Measurements from ENCODE around the gene IGSF8. TPM values are rescaled to one million over a fixed set of nuclear protein-coding genes. Genes with fewer than 3 reads are reported as not detected.
"Not testable (repeated sequence)": the region's sequence is repeated elsewhere in the genome, so short reads cannot be mapped to it uniquely, and the experiment has no call there.

The IGSF8 gene
- total RNA-seq, 4 donors from 2014 or later: 5.4 to 41.4 (median 26.9) TPM

DNA sequence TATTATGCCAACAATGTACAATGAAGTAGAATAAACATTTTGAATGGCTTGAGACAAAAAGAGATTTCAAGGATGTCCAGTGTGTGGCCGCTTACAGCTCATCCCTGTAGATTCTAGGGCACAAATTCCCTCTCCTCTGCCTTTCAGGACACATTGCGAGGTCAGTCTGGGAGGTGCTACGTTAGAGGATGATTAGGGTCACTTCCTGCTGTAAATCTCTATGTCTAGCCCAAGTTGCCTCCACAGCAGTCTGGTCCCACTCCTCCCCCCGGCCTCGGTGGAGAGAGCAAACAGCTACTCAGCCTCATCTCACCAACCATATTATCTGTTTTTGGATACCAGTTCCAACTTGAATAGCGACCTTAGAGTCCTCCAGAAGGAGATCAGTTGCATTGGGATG lies 45.5 kb downstream of the IGSF8 start:
- no peak overlapping the region for H3K27ac ChIP-seq
- no peaks in the 10 kb centered on the region for H3K36me3 ChIP-seq
- H3K4me1 ChIP-seq: no peaks in the 10 kb centered on the region
- intact Hi-C loops (cut with DNase I; ENCODE audit: low total_unique reads): no loop called here
- no peak overlapping the region for H3K4me3 ChIP-seq
- no peaks in the 10 kb centered on the region for H3K27me3 ChIP-seq
- TF ChIP-seq POLR2A (IDR thresholded peaks at IDR 0.05): no peak
- TF ChIP-seq, protein P1, sequence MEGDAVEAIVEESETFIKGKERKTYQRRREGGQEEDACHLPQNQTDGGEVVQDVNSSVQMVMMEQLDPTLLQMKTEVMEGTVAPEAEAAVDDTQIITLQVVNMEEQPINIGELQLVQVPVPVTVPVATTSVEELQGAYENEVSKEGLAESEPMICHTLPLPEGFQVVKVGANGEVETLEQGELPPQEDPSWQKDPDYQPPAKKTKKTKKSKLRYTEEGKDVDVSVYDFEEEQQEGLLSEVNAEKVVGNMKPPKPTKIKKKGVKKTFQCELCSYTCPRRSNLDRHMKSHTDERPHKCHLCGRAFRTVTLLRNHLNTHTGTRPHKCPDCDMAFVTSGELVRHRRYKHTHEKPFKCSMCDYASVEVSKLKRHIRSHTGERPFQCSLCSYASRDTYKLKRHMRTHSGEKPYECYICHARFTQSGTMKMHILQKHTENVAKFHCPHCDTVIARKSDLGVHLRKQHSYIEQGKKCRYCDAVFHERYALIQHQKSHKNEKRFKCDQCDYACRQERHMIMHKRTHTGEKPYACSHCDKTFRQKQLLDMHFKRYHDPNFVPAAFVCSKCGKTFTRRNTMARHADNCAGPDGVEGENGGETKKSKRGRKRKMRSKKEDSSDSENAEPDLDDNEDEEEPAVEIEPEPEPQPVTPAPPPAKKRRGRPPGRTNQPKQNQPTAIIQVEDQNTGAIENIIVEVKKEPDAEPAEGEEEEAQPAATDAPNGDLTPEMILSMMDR (IDR thresholded peaks at IDR 0.05): no peak
- no peaks in the 10 kb centered on the region for H3K9me3 ChIP-seq
- no peak for DNase-seq

DNA sequence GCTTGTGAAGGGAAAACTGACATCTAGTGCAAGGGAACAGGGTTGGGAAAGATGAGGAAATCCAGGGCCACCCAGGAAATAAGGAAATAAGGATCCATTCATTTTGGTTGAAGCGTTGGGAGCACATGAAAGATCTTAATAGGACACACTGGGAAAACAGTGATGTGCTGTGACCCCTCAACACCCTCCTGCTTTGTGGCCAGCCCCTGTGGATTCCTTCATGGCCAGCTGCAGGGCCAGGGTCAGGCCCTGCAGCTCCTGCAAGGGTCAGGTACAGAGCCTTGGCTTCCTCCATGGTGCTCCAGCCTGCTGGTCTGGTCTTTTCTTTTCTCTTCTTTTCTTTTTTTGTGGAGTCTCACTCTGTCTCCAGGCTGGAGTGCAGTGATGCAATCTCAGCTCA lies 47.8 kb downstream of the IGSF8 start:
- TF ChIP-seq, protein P1 (IDR thresholded peaks at IDR 0.05): no peak
- TF ChIP-seq POLR2A (IDR thresholded peaks at IDR 0.05): no peak
- intact Hi-C loops (cut with DNase I; ENCODE audit: low total_unique reads): no loop called here

DNA sequence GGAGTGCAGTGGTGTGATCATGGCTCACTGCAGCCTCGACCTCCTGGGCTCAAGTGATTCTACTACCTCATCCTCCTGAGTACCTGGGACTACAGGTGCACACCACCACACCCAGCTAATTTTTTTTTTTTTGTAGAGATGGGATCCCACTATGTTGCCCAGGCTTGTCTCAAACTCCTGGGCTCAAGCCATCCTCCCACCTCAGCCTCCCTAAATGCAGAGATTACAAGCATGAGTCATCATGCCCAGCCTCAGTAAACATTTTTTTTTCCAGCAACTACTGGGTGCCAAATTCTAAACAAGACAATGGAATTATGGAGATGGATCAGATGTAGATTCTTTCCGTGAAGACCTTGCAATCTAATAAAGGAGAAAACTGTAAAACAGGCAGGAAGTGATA lies 48.2 kb downstream of the IGSF8 start:
- intact Hi-C loops (cut with DNase I; ENCODE audit: low total_unique reads); H3K9me3 ChIP-seq; H3K4me1 ChIP-seq; H3K36me3 ChIP-seq; H3K4me3 ChIP-seq; DNase-seq; H3K27me3 ChIP-seq; H3K27ac ChIP-seq: not testable (repeated sequence)

More for the DNA sequence above, 47.8 kb downstream of the IGSF8 start:
- no peaks in the 10 kb centered on the region for H3K9me3 ChIP-seq
- H3K4me1 ChIP-seq: no peaks in the 10 kb centered on the region
- no peak overlapping the region for H3K4me3 ChIP-seq
- H3K27ac ChIP-seq: no peak overlapping the region
- no peak for DNase-seq
- H3K27me3 ChIP-seq: no peaks in the 10 kb centered on the region
- no peaks in the 10 kb centered on the region for H3K36me3 ChIP-seq

DNA sequence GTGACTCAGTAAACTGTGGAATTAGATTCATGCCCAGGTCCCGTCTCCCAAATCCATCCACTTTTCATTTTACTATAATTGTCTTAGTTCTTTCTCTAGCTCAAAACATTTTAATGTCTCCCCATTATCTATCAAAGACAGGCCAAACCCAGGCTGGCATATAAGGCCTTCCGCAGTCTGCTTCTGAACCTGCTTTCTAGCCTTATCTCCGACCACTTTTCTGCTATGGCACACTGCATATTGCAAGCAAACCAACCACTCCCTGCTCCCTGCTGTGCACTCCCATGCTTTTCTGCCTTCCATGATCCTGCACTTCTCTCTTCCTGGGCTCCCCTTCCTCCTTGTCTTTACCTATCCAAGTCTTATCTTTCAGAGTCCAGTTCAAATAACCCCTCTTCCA lies 49.3 kb downstream of the IGSF8 start:
- Histone ChIP-seq H3K27ac (no peak overlapping the region), H3K4me3 (no peak overlapping the region), H3K36me3 (no peaks in the 10 kb centered on the region), H3K4me1 (no peaks in the 10 kb centered on the region), H3K9me3 (no peaks in the 10 kb centered on the region), H3K27me3 (no peaks in the 10 kb centered on the region)
- no peak for DNase-seq
- no peak for TF ChIP-seq POLR2A (IDR thresholded peaks at IDR 0.05)
- TF ChIP-seq, protein P1 (IDR thresholded peaks at IDR 0.05): no peak
- intact Hi-C loops (cut with DNase I; ENCODE audit: low total_unique reads): no loop called here

DNA sequence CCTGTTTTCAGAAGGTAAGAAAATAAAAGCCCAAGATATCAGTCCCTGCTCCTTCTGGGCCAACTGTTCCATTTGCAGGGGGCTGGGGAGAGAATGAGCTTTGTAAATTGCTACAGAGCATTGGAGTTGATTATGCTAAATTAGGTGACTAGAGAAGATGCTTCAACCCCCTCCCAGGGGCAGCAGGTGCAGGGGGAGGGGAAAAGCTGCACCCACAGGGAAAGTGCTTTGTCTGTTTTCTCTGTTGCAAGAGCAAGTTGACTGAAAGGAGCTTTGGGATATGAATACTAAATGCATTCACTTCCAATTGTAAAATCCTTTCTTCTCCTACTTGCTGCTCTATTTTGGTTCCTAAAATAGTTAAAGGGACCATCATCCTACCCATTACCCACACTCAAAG lies 50.1 kb downstream of the IGSF8 start:
- no peak overlapping the region for H3K27ac ChIP-seq
- H3K27me3 ChIP-seq: no peaks in the 10 kb centered on the region
- TF ChIP-seq, protein P1 (IDR thresholded peaks at IDR 0.05): no peak
- no peak for TF ChIP-seq POLR2A (IDR thresholded peaks at IDR 0.05)
- intact Hi-C loops (cut with DNase I; ENCODE audit: low total_unique reads): no loop called here
- no peaks in the 10 kb centered on the region for H3K9me3 ChIP-seq
- no peaks in the 10 kb centered on the region for H3K36me3 ChIP-seq
- H3K4me1 ChIP-seq: no peaks in the 10 kb centered on the region
- no peak overlapping the region for H3K4me3 ChIP-seq
- no peak for DNase-seq
